ENCODE results near the gene RIMS1. TPM values are rescaled to one million over a fixed set of nuclear protein-coding genes. Genes with fewer than 3 reads are reported as not detected.

Gene RIMS1
- total and polyA plus RNA-seq, 2 donors (not counting 3 experiments of a cell fraction or from before 2014, with no cell fraction given) = 0.15 TPM; not detected in 1

- Histone ChIP-seq H3K36me3 (ENCODE audit: control insufficient read depth in 2 of 2, extremely low read depth in 1 of 2, insufficient read depth in 2 of 2, low read length in 2 of 2) (no peaks in the 10 kb centered on the region), H3K4me2 (ENCODE audit: insufficient read depth, low read length) (no peak overlapping the region), H3K9me3 (replicated peaks; ENCODE audit: control insufficient read depth, insufficient read depth, low read length) (no peaks in the 10 kb centered on the region), H3K79me2 (ENCODE audit: control insufficient read depth, insufficient read depth, low read length) (no peaks in the 10 kb centered on the region), H3K4me1 (ENCODE audit: control insufficient read depth, extremely low read depth, insufficient read depth, low read length) (no peaks in the 10 kb centered on the region), H3K27me3 (ENCODE audit: control insufficient read depth in 2 of 2, insufficient read depth in 2 of 2, low read length in 2 of 2) (peaks cover 0 to 2% of the 10 kb centered on the region in 2 experiments), H4K20me1 (replicated peaks; ENCODE audit: control insufficient read depth, extremely low read depth, insufficient read depth, low read length) (no peaks in the 10 kb centered on the region), H3K9ac (replicated peaks; ENCODE audit: extremely low read depth, insufficient read depth, low read length) (no peak overlapping the region), H2AFZ (ENCODE audit: low read depth, low read length) (no peak overlapping the region), H3K27ac (ENCODE audit: insufficient read depth, low read depth, low read length) (no peak overlapping the region), H3K4me3 (replicated peaks in 1 of 3; ENCODE audit: insufficient read depth in 1 of 3, low read depth in 1 of 3, low read length in 3 of 3) (no peak overlapping the region), H3K9me1 (replicated peaks; ENCODE audit: control insufficient read depth, extremely low read depth, insufficient read depth, low read length) (no peaks in the 10 kb centered on the region)
- ChIA-PET CTCF (no interaction called here), POLR2A (no interaction called here)
- FAIRE-seq (no peak), DNase-seq (ENCODE audit: low read depth, low spot score) (no peak)
- no TSS peak for BruUV-seq (replicated peaks)
- dilution Hi-C loops (cut with MboI; ENCODE audit: extremely low pct_ligation_motif_present, low sequenced_read_pairs) (no loop called here), intact Hi-C loops (cut with micrococcal nuclease) (no loop called here)
- TF ChIP-seq CTCF (IDR thresholded peaks at IDR 0.05; ENCODE audit: extremely low read depth in 1 of 2, insufficient read depth in 1 of 2, low read depth in 1 of 2, low read length in 2 of 2) (no peak), JUN (IDR thresholded peaks at IDR 0.05; ENCODE audit: borderline replicate concordance, insufficient read depth, insufficient read length, low read depth) (no peak), MAX (IDR thresholded peaks at IDR 0.05; ENCODE audit: insufficient read depth, insufficient read length) (no peak), GATA2 (IDR thresholded peaks at IDR 0.05; ENCODE audit: insufficient read depth, insufficient read length, low read depth, low read length) (no peak), MYC (IDR thresholded peaks at IDR 0.05; ENCODE audit: low read depth, low read length) (no peak), POLR2AphosphoS5 (IDR thresholded peaks at IDR 0.05; ENCODE audit: insufficient read depth, low read depth, low read length) (no peak), EZH2 (IDR thresholded peaks at IDR 0.05; ENCODE audit: borderline replicate concordance, low read depth, low read length, severe bottlenecking) (no peak), FOS (IDR thresholded peaks at IDR 0.05; ENCODE audit: borderline replicate concordance, insufficient read depth, low read length) (no peak), POLR2A (IDR thresholded peaks at IDR 0.05; ENCODE audit: low read depth, low read length) (no peak)
These were observed 320.3 kb downstream of the RIMS1 start for GRCh38 chr6:72206606-72207005.
